Kidney capillary endothelial cell (primary cell): Measurements from ENCODE around the gene FRG2.
"Not testable (repeated sequence)": the region's sequence is repeated elsewhere in the genome, so short reads cannot be mapped to it uniquely, and the experiment has no call there.

Experiments
- DNase-seq: peaks from one replicate; pipeline ENCODE4 v3.0.0-alpha.2; 2018; ENCODE audit warnings: low spot score

The FRG2 gene

DNA sequence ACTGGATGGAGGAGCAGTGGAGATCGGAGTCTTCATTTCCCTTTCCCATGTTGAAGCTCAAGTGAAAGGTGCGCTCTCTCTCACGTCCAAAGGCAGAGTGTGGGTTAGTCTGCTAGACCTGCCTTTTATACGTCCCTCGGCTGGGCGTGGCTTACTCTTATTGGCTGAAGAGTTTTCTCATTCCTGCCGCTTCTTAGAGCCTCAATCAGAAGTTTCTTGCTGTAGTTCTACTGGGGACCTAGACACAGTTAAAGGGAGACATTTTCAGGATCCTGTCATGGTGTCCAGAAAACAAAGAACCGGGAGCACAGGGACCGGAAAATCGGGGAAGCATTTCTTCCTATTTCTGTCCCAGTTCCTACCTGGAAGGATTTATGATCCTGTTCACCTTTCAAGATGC, at the start of gene FRG2:
TSS of gene FRG2 (minus strand) at position 101 of the 400 bp plus-strand sequence. CDS start at position 49, 52 bp downstream.
- not testable (repeated sequence) for DNase-seq

DNA sequence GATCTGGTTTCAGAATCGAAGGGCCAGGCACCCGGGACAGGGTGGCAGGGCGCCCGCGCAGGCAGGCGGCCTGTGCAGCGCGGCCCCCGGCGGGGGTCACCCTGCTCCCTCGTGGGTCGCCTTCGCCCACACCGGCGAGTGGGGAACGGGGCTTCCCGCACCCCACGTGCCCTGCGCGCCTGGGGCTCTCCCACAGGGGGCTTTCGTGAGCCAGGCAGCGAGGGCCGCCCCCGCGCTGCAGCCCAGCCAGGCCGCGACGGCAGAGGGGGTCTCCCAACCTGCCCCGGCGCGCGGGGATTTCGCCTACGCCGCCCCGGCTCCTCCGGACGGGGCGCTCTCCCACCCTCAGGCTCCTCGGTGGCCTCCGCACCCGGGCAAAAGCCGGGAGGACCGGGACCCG, 41.3 kb upstream of the FRG2 start:
- DNase-seq, result not testable (repeated sequence)

DNA sequence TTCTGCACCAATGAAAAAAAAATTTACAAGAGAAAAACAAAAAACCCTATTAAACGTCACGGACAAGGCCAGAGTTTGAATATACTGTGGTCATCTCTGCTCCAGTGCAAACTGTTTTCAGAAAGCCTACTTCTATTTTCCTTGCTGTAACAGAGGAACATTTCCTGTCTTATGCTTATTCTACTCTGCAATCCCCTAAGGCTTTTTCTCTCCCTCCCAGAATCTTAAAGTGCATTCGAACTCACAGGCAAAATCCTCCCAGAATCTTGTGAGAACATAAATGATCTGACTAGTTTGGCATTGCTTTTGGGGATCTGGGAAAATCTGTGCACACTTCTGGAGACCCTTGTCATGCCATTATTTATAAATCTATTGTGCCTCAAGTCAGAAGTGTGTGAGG, 37.7 kb upstream of the FRG2 start:
- not testable (repeated sequence) for DNase-seq

DNA sequence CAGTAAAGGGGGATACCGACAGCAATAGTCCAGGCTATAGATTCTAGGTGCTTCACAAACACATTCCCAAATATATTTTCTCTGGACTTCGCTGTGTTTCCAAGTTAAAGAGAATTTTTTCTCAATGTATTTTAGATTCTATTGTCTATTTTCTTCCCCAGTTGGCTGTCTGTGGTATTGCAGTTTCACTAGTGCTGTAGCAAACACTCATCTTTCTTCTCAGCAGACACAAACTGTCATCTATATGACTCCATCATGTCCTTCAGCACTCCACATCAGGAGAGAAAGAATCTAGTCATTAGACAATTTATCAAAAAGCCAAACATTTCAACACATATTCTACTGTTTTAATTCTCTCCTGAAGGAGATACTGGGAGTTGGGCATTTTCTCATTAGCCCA, 37.3 kb upstream of the FRG2 start, which contains the start of gene DBET:
TSS of gene DBET (plus strand) at position 161 of the 400 bp plus-strand sequence.
- not testable (repeated sequence) for DNase-seq

GRCh38 chr4:190058997-190059396, 31.9 kb upstream of the FRG2 start:
- not testable (repeated sequence) for DNase-seq

DNA sequence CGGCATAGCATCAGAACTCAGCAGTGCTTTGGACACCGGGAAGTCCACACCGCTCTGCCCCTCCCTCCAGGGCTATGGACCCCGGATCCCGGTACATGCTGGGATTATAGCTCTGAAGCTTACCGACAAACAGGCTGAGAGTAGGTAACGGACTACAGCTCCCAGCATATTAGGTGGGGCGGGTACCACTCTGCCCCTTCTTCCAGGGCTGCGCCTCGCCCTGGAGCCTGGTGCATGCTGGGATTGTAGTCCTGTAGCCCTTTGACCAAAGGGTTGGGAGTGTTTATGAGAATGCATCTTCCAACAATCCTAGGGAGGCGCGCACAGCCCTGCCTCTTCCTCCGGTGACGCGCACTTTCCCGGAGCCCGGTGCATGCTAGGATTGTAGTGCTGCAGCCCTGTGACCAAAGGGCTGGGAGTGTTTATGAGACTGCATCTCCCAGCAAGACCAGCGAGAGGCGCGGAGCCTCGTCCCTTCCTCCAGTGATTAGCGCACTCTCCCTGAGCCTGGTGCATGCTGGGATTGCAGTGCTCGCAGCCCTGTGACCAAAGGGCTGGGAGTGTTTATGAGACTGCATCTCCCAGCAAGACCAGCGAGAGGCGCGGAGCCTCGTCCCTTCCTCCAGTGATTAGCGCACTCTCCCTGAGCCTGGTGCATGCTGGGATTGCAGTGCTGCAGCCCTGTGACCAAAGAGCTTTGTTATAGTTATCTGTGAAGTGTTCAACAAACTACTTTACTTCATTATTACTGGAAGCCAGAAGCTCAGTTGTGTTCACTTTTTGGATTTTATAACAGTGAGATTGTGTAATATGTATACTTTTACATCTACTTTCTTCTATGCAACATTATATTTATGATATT, 22.6 kb upstream of the FRG2 start:
- not testable (repeated sequence) for DNase-seq

DNA sequence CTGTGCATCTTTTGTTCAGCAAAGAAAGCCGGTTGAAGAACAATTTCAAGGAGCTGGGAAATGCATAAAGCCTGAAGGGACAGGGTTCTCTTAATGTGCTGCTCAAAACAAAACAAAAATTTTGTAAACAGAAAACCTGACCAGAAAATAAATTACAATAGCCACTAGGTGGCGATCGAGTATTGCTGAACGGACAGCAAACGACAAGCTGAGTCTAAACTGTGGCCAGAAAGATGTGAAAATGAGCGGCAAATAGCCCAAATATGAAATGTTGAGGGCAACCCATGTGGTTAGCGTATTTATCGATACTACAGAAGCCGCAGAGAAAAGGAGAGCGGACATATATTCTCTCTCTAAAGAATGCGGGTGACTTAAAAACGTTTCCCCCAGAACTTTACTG, 20.6 kb upstream of the FRG2 start:
- DNase-seq, result not testable (repeated sequence)

GRCh38 chr4:190040873-190041272, 13.8 kb upstream of the FRG2 start:
- DNase-seq, result not testable (repeated sequence)

DNA sequence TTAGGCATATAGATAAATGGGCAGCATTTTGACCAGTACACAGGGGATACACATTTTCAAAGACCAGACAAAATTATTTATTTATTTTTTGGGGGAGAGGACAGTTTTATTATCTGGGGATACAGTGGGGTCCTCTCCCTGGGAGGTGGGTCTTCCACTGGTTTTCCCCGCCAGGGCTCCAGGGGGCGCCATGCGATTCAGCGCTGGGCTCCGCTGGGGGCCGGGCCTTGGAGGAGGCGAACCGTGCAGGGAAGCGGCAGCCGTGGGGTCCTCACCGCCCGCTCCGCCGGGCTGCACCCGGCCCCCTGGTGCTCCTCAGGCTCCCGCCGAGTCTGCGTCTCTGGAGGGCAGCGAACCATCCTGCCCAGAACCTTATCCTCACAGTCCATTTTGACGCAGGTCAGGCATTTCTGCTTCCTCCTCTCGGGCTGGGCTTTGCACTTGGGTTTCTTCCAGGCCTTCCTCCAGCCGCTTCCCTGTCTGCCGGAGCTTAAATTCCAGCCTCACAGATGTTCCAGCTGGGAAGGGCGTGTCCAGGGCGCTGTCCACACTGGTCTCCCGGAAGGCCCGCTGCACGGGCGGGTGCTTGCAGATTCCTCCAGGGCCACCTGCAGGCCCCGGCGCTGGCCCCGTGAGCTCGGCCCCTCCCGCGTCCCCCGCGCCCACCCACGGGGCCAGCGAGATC, 10.8 kb upstream of the FRG2 start:
- DNase-seq, result not testable (repeated sequence)

GRCh38 chr4:190031264-190031663, 4.2 kb upstream of the FRG2 start:
- DNase-seq, result not testable (repeated sequence)

- not testable (repeated sequence) for DNase-seq
Measured at GRCh38 chr4:190022614-190023281, 4.3 kb downstream of the FRG2 start.

DNA sequence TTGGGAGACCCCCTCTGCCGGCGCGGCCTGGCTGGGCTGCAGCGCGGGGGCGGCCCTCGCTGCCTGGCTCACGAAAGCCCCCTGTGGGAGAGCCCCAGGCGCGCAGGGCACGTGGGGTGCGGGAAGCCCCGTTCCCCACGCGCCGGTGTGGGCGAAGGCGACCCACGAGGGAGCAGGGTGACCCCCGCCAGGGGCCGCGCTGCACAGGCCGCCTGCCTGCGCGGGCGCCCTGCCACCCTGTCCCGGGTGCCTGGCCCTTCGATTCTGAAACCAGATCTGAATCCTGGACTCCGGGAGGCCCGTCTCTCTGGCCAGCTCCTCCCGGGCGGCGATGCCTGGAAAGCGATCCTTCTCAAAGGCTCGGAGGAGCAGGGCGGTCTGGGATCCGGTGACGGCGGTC, 5.1 kb downstream of the FRG2 start:
- DNase-seq, result not testable (repeated sequence)

DNA sequence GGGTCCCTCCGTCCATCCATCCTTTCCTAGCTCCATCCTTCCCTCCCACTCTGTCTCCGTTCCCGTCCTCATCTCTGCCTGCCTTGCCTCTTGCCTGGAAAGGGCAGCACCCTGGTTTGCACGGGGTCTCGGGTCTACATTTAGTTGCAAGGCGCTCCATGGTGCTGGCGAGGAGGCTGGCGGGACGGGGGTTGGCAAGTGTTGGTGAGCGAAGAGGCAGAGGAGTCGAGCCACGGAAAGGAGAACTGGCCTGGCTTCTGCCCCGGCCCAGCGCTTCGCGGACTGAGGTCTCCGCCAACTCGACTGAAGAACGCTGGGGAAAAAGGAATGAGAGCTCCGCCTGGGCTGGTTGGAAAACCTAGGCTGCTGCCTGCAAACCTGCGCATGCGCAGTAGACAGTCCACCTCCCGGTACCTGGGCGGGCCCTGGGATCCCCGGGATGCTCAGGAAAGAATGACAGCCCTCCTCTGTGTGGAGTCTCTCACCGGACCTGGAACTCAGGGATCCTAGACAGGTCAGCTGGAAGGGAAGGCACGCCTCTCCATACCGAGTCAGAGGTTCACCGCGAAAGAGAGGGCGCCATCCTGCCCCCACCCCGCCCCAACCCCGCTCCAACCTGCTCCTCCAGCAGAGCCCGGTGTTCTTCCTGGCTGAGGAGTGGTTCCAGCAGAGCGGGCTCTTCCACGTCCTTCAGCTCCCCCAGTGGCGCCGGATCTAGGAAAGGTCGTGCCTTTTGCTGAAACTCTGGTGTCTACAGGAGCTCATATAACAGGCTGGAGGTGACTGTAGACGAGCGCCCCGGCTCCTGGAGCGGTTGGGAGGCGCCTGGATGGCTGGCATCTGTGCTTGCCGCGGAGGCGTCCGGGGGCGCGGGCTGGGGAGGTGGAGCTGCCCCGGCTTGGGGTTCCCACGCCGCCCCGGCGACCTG, 6.0 kb downstream of the FRG2 start:
- DNase-seq, result no peak

GRCh38 chr4:190019859-190020463, 7.1 kb downstream of the FRG2 start:
- not testable (repeated sequence) for DNase-seq

GRCh38 chr4:190019023-190019858, 7.8 kb downstream of the FRG2 start:
- no peak for DNase-seq

- DNase-seq, result no peak
Measured at GRCh38 chr4:190018201-190018920, 8.7 kb downstream of the FRG2 start.

- DNase-seq, result no peak
Measured at GRCh38 chr4:190017357-190018200, 9.5 kb downstream of the FRG2 start.
